HuH-7.5 (cell line): ENCODE results near the gene ATF5.
"Not testable (repeated sequence)": the region's sequence is repeated elsewhere in the genome, so short reads cannot be mapped to it uniquely, and the experiment has no call there.

ENCODE experiments used
- DNase-seq: peaks from one replicate; pipeline ENCODE4 v3.0.0; 2011; ENCODE audit warnings: low spot score

Gene ATF5

DNA sequence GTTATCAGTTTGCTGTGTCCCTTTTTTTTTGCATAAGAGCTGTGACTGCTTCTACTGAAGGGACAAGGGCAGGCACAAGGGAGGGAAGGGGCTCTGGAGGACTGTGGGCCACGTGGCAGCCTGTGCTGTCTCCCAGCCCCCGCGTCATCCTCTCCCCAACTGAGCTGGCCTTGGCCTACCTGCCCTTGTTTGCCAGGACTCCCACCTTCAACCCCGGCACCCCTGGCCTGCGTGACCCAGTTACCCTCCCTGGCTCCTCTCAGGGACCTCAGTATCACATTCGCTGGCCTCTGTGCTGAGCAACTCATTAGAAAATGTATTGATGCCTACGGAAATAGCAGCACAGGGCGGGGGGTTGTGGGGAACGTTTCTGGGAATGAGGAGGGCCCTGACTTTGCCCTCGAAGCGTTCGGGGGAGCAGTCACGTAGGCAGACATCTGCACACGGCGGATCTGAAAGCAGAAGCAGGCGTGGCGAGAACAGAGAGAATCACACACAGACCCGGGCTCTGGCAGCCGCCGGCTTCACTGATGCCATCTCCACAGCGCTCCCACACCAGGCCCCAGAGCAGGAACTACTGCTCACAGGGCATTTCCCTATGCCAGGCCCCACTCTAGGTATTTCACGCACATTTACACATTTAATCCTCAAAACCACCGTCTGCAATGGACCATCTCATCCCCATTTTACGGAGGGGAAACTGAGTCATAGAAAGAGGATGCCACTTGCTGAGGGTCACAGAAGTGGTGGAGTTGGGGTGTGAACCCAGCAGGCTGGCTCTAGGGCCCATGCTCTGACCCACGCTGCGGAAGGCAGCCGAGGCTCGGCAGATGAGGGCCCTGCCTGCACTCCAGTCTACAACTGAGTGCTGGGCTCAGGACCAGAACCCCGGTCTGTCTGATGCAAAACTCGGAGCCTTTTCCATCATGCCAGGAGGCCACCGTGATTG, 5.7 kb upstream of the ATF5 start:
- no peak for DNase-seq

GRCh38 chr19:49924004-49924880, 4.8 kb upstream of the ATF5 start:
- no peak for DNase-seq

DNA sequence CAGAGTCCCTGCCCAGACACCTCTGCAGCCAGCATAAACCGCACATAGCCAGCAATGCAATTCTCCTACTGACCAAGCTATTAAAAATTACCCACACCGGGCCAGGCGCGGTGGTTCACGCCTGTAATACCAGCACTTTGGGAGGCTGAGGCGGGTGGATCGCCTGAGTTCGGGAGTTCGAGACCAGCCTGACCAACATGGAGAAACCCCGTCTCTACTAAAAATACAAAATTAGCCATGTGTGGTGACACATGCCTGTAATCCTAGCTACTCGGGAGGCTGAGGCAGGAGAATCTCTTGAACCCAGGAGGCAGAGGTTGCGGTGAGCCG, 4.2 kb upstream of the ATF5 start:
- not testable (repeated sequence) for DNase-seq

GRCh38 chr19:49925486-49925885, 3.5 kb upstream of the ATF5 start:
- DNase-seq = no peak

GRCh38 chr19:49926515-49926914, 2.5 kb upstream of the ATF5 start:
- no peak for DNase-seq

GRCh38 chr19:49927526-49928264, 1.3 kb upstream of the ATF5 start:
- DNase-seq = no peak

- peak; percentile 92 for DNase-seq
Measured at GRCh38 chr19:49929611-49930482, 842 bp downstream of the ATF5 start.

GRCh38 chr19:49930483-49931011, 1.5 kb downstream of the ATF5 start:
- DNase-seq = no peak

DNA sequence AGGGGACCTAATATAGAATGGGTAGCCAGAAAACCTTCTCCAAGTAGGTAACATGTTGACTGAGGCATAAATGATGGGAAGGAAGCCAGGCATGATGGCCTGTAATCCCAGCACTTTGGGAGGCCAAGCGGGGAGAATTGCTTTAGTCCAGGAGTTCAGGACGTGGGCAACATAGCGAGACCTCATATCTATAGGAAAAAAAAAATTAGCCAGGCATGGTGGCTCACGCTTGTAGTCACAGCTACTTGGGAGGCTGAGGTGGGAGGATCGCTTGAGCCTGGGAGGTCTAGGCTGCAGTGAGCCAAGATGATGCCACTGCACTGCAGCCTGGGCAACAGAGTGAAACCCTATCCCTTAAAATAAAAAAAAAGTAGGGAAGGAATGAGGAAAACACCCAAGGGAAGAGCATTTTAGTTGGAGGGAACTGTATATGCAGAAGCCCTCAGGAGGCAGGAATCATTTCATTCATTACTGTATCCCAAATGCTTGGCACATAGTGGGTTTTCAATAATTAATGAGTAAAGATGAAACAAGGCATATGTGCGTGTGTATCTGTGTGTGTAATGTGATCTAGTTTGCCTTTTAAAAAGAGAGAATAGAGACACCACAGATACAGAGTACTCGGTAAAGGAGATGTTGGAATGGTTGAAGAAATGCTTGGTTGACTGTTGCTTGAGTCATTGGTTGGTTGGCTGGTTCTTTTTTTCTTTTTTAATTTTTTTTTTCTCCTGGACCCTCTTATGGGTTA, 2.5 kb downstream of the ATF5 start:
- no peak for DNase-seq

DNA sequence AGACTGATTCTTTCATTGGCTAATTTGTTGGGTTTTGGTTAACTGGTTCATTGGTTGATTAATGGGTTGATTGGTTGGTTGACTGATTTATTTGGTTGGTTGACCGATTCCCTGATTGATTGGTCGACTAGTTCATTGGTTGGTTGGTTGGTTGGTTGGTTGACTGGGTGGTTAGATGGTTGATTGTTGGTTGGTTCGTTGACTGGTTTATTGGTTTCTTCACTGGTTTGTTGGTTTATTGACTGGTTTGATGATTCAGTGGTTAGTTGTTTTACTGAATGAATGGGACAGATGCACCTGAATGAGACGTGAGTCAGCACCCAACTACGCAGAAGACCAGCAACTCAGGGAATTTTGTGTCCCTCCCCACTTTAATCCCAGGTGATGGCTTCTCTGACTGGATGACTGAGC, 3.0 kb downstream of the ATF5 start:
- DNase-seq = no peak

DNA sequence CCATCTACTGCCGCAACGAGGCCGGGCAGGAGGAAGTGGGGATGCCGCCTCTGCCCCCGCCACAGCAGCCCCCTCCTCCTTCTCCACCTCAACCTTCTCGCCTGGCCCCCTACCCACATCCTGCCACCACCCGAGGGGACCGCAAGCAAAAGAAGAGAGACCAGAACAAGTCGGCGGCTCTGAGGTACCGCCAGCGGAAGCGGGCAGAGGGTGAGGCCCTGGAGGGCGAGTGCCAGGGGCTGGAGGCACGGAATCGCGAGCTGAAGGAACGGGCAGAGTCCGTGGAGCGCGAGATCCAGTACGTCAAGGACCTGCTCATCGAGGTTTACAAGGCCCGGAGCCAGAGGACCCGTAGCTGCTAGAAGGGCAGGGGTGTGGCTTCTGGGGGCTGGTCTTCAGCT, 3.7 kb downstream of the ATF5 start:
- no peak for DNase-seq

GRCh38 chr19:49933643-49934042, 4.6 kb downstream of the ATF5 start:
- DNase-seq = no peak

DNA sequence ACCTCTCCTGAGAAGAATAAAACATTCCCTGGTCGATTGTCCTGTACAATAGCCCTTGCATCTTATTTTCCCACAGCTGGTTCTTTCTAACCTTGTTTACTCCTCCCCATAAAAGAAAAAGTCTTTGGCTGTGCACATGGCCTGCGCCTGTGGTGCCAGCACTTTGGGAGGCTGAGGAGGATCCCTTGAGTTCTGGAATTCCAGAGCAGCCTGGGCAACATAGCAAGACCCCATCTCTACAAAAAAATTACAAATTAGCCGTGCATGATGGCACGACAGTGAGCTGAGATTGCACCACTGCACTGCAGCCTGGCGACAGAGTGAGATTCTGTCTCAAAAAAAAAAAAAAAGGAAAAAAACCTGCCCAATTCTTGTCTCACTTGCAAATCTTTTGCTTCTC, 7.5 kb downstream of the ATF5 start:
- no peak for DNase-seq

DNA sequence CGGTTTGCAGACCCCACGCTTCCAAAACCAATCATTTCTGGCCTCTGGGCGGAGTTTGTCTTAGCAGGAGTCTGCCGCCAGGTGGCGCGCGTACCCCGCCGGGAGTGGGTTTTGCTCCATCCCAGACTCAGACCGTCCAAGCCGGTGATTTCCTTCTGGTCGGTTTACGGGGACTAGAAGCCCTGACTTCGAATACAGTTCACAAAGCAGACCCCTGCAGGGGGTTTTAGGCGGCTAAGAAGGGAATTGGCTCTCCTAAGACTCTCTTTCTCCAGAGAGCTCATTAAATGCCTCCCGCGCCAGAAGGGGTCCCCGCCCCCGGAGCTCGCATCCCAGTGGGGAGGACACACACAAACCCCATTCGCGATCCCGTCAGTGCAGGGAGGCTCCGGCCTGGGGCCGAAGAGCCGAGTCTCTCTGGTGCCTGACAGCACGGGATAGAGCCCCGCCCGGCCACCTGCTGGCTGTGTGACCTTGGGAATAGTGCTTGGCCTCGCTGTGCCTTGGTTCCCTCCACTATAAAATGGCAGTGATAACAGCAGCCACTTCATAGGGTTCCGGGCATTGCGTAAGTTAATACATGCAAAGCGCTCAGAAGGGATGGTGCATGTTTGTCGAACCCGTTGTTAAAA, 8.9 kb downstream of the ATF5 start:
- peak; percentile 73 for DNase-seq

GRCh38 chr19:49938662-49939061, 9.7 kb downstream of the ATF5 start:
- DNase-seq = no peak

DNA sequence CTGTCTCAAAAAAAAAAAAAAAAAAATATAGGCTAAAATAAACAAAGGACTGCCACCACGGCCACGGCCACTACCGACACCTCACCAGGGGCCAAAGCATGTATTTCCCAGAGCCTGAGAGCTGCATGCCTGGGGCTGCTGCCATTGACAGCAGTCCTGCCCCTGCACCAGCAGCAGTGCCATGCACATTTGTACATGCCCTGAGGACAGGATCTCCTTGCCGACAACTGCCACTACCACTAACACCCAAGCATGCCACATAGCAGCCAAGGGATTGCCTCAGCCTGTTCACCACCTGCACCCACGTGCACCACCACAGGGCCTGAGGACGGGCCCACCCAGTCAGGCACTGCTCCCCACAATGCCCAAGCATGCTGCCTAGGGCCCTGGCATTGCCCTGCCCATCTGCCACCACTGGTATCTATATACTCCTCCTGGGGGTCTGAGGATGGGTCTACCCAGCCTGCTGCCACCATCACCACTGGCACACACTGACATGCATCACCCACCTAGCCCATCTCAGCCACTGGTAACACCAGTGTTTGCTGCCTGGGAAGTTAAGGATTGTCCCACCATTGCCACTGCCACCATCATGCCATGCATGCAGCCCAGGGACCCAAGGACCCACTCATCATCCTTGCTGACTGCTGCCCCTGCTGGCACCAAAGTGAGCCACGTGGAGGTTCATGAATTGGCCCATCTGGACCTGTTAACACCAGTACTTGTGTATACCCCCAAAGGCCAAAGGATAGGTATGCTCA, 10.9 kb downstream of the ATF5 start:
- DNase-seq = no peak

- DNase-seq = no peak
Measured at GRCh38 chr19:49940482-49940791, 11.4 kb downstream of the ATF5 start.

- DNase-seq = not testable (repeated sequence)
Measured at GRCh38 chr19:49944567-49944966, 15.6 kb downstream of the ATF5 start.

- no peak for DNase-seq
Measured at GRCh38 chr19:49946415-49946814, 17.4 kb downstream of the ATF5 start.
